ENCODE results near the gene PTBP1.

PTBP1 gene

DNA sequence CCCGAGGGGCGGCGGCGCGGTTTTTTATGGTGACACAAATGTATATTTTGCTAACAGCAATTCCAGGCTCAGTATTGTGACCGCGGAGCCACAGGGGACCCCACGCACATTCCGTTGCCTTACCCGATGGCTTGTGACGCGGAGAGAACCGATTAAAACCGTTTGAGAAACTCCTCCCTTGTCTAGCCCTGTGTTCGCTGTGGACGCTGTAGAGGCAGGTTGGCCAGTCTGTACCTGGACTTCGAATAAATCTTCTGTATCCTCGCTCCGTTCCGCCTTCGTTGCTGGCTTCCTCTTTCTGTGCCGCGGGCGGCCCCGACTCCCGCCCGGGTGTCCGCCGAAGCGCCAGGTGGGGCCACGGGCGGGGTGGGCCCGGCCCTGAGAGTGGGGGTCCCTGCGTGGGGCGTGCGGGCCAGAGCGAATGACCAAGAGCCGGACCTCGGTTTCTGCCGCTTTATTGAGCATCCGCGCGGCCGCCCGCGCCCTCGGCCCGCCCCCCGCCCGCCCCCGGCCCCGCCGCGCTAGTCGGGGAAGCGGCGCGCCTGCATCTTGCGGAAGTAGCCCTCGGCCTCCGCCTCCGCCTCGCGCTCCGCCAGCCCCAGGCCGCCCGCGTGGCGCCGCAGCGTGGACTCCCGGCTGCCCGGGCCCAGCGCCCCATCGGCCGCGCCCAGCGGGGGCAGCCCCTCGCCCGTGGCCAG is 14.9 kb downstream of the PTBP1 start:
- DNase-seq (ENCODE audit: extremely low spot score): no peak
- CTCF ChIA-PET: no interaction called here
- POLR2A ChIA-PET: no interaction called here
- TF ChIP-seq CTCF (IDR thresholded peaks at IDR 0.05; ENCODE audit: control extremely low read depth, extremely low read depth, low read depth, missing control alignments): no peak

DNA sequence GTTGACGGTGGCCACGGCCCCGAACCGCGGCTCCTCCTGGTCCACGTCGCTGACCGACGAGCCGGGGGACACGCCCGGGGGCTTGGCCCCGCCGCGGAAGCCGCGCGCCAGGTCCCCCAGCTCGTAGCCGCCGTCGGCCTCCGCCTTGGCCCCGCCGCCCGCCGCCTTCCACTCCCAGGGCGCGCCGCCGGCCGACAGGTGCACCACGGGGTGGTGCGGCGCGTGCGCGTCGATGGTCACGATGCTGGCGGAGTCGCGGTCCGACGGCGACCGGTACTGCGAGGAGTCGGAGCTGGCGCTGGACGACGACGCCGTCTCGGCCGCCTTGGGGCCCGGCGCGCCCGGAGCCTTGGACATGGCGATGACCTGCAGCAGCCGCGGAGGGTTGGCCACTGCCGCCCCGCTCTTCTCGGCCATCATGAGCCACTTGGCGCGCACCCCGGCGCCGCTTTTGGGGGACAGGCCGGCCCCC is 15.5 kb downstream of the PTBP1 start:
- POLR2A ChIA-PET: no interaction called here
- TF ChIP-seq CTCF (IDR thresholded peaks at IDR 0.05; ENCODE audit: control extremely low read depth, extremely low read depth, low read depth, missing control alignments): no peak
- CTCF ChIA-PET: no interaction called here
- DNase-seq (ENCODE audit: extremely low spot score): no peak

GRCh38 chr19:813219-814151 is 16.2 kb downstream of the PTBP1 start:
- TF ChIP-seq CTCF (IDR thresholded peaks at IDR 0.05; ENCODE audit: control extremely low read depth, extremely low read depth, low read depth, missing control alignments): no peak
- ChIA-PET POLR2A (no interaction called here), CTCF (no interaction called here)
- DNase-seq (ENCODE audit: extremely low spot score): no peak

DNA sequence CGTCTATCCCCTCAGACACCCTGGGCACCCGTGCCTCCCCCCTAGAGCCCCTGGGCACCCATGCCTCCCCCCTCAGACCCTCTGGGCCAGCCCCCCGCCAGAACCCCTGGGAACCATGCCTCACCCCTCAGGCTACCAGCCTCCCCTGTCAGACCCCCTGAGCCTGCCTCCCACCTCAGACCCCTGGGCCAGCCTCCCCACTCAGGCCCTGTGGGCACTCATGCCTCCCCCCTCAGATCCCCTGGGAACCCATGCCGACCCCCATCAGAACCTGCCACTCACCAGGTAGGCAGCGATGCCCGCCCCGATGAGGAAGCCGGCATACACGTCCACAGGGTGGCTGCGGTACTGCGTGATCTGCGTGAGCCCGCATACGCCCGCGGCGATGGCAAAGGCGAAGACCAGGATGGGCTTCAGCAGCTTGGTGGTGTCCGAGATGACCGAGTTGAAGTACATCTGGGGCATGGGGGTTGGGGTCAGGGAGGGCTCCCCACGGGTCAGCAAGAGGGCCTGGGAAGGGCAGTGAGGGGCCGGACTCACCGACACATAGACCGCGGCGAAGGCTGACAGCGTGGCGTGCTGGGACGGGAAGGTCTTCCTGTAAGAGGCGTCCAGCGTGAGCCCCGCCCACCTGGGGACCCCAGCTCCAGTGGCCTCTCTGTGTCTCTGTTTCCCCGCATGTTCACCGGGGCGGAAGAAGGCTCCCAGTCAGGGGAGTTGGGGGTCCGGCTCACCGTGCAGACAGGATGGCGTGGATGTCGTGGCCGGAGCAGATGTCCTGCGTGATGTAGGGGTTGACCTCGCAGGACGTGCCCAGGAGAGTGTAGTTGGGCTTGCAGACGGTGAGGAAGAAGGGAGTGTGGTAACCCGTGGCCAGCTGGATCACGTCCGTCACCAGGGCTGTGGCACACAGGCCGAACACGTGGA is 17.2 kb downstream of the PTBP1 start:
- POLR2A ChIA-PET: interaction anchor here (1.6 kb wide), 1 partner anchor 16 kb away, joined by 3 read pairs; no protein-coding TSS in a partner anchor
- DNase-seq (ENCODE audit: extremely low spot score): no peak

GRCh38 chr19:815079-815774 is 18.0 kb downstream of the PTBP1 start:
- ChIA-PET POLR2A (interaction anchor here (1.6 kb wide), 1 partner anchor 17 kb away, joined by 3 read pairs; no protein-coding TSS in a partner anchor), CTCF (no interaction called here)
- no peak for DNase-seq (ENCODE audit: extremely low spot score)
- TF ChIP-seq CTCF (IDR thresholded peaks at IDR 0.05; ENCODE audit: control extremely low read depth, extremely low read depth, low read depth, missing control alignments): no peak

More for the DNA sequence above, 17.2 kb downstream of the PTBP1 start:
- CTCF ChIA-PET: no interaction called here
- TF ChIP-seq CTCF (IDR thresholded peaks at IDR 0.05; ENCODE audit: control extremely low read depth, extremely low read depth, low read depth, missing control alignments): no peak
